Stimulated activated CD4-positive, alpha-beta T cell treated with anti-CD3 and anti-CD28 coated beads, TNF-alpha, amount 100 ng/mL, for 4 hours (primary cell): ENCODE data around the gene C1QTNF5.

Experiments used
- DNase-seq, 3 experiments: peaks; one replicate each; pipeline ENCODE4 v3.0.0-alpha.2; 2020; ENCODE audit warnings: low read depth in 3 of 3

C1QTNF5 gene

DNA sequence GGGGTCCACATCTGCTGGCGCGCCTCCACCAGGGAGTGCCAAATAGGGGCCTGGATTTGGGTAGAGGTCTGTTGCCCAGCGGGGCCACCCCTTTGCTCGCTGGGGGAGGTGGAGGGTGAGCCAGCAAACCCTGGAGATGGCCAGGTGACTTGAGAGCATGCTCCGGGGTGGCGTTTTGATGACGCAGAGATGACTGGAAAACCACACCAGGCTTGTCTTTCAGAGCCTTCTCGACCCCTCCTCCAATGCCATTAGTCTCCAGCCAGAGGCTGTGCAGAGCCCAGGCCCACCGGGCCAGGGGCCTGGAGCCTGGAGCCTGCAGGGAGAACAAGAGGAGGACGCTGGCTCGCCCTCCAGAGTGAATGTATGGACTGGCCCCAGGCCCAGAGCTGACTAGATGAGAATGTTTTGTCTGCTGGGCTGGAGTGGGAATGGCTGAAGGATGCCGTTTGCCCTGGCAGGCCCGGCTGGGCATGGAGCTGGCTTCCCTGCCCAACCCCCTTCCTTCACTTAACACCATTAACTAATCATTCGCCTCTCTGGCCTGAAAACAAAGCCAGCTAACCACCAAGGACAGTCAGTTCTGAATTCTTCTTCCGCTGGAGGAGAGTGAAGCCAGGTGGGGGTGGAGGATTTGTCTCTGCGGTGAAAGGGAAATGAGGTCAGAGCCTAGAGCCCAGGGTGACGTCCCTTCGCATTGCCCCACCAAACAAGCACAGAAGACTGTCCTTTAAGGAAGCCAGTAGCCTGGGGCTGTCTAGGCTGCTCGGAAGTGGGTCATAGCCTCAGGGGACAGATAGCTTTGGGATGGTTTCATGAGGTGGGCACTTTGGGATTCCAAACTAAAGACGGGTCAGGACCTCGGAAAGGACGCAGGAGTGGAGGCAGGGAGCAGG lies 22.2 kb downstream of the C1QTNF5 start:
- DNase-seq, result no peak

DNA sequence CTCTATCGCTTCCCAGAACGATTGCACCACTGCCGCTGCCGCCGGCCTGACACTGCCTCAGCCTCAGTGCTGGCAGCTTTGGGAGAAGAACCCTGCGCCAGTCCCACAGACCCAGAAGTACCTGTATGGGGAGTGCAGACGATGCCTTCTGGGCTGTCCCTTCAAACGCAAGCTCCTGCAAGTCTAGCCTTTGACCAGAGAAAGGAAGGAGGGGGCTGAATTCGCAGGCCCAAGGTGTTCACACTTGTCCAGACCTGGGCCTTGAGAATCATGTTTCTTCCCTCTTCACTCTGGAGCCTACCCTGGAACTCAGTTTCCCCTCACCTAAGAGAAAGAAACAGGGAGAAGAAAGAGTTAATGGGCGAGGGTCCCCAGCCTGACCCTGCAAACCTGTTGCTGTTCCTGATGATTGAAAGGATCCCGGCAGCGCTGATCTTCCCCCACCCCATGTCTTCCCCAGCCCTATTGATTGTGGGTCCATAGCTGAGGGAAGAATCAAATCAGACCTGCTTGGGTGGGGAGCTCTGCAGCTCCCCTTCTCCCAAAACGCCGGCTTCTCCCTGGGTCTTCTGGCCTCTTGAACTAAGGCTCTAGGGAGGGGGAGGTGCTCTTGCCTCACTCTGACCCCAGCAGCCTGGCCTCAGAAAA lies 23.0 kb downstream of the C1QTNF5 start:
- DNase-seq, result no peak

DNA sequence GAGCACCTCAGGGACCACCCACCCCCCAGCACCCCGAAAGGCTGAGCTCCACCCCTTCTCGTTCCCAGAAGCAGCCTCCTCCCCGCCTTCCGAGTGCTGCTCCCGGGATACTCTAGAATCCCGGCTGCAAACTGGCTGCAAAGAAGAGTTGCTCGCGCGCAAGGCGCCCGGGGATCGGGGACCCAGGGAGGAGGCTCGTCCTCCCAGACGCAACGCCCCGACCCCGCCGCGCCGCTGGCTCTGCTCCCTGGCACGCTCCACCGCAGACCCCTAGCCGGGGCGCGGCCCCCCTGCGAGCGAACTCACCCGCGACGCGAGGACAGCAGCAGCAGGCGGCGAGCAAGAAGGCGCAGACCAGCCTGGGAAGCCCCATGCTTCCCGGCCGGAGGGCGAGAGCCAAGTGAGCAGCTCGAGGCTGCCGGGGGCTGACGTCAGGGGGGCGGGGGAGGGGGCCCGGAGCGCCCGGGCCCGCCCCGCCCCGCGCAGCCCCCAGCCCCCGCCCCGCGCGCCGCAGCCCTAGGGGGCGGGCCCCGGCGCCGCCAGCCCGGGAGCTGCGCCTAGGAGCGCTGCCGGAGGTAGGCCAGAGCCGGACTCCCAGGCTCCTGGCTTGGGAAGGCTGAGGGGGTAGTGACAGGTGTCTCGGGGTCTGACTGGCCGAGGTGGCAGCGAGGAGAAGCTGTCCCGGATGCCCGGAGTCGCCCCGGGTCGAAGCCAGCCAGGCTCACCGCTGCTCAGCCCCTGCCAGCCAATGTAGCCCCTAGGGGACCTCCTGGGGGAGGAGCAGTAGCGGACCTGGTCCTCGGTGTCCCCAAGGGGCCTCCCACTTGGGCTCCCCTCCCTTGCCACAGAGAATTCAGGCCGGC lies 23.7 kb downstream of the C1QTNF5 start, which contains the start of gene MCAM:
Gene MCAM, minus strand, starts transcription at position 402 of the 863 bp plus-strand sequence. Its CDS starts 29 bp downstream, at position 373.
- no peak for DNase-seq

DNA sequence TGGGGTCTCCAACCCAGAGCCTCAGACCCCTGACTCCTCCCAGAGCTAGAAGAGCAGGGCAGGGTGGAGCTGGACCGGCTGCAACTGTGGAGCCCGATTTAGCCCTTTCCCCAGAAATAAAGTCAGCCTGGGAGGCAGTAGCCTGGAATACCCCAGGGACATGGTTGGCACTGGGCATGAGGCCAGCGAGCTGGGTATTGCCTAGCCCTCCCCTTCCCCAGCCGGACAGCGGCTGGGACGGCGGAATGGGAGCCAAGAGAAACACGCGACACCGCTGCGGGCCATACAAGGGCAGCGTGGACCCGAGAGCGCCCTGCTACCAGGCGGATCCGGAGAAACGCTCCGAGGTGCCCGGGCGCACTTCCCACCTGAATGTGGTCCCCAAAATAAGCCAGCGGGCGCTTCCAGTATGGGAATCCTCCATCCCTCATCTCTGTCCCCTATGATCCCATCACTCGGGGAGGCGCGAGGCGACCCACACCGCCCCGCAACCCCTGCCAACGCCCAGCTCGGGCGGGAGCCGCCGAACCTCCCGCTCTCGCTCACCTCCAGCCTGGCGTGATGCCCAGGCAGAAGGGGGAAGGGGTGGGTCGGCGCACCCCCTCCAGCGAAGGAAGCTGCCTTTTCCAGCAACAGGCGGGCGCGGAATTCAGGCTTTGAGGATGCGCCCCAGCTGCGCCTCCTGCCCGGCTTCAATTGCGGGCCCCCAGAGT lies 24.5 kb downstream of the C1QTNF5 start:
- no peak for DNase-seq

DNA sequence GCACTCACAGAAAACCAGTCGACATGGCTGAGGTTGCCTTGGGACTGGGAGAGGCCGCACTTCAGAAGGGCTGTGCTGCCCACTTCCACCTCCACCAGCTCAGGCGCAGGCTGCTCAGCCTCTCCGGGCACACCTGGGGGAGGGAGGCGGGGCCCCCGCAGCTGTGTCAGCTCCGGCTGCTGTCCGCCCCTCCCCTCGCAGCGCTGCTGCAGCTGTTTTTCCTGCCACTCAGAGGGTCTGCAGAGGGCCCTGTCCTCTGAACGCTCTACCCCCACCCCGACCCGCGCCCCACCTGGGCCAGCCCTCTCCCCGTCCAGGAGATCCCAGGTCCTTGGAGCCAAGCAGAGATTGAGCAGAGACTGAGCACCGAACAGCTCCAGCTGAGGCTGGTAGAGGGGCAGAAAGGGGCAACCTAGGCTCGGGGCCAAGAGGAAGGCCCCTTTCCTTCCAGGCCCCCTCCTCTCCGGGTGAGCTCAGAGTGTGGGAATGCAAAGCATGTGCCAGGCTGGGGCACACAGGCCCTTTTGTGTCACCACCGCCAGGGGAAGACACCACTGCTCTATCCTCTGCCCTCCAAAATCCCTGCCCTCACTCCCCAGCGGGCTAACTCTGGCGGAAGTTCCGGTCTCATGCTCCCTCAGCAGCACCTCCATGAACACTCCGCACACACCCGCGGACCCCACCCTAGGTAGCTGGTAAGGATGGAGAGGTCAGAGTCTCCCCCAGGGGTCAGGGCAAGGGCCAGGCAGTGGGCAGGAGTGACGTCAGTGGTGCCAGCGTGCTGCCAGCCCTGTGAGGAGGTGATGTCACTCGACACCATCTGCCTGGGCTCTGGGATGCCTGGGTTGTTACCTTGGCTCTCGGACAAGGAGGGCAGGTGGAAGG lies 25.3 kb downstream of the C1QTNF5 start:
- peak in 2 of 3 experiments; percentile 36 to 50 for DNase-seq

DNA sequence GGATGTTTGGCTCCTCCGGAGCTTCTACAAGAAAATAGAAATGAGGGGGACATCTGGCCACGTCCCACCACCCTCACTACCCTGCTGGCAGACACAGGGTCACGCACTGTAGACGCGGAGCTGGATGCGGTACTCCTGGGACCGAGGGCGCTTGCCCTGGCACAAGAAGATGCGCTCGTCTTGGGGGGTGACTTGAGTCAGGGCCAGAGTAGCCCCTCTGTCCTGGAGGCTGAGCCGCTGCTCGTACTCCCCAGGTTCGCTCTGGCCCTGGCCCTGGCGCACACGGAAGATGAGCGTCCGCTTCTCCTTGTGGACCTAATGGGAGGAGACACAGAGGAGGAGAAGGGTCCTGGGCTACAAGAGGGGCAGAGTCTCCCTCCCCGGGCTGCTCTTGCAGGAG lies 26.0 kb downstream of the C1QTNF5 start:
- no peak for DNase-seq

DNA sequence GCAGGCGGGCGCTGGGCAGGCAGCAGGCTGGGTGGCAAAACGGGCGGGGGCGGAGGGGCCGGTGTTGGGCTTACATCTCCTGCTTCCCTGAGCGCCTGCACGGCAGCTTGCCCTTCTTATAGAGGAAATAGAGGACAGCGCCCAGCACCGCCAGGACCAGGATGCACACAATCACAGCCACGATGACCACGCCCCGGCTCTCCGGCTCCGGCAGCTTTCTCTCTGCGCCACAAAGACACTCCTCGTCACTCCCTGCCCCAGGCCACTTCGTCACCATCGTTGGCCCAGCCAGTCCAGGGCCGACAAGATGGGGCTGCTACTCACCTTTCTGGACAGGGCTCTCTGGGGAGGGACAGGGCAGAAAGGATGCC lies 30.0 kb downstream of the C1QTNF5 start:
- no peak for DNase-seq

DNA sequence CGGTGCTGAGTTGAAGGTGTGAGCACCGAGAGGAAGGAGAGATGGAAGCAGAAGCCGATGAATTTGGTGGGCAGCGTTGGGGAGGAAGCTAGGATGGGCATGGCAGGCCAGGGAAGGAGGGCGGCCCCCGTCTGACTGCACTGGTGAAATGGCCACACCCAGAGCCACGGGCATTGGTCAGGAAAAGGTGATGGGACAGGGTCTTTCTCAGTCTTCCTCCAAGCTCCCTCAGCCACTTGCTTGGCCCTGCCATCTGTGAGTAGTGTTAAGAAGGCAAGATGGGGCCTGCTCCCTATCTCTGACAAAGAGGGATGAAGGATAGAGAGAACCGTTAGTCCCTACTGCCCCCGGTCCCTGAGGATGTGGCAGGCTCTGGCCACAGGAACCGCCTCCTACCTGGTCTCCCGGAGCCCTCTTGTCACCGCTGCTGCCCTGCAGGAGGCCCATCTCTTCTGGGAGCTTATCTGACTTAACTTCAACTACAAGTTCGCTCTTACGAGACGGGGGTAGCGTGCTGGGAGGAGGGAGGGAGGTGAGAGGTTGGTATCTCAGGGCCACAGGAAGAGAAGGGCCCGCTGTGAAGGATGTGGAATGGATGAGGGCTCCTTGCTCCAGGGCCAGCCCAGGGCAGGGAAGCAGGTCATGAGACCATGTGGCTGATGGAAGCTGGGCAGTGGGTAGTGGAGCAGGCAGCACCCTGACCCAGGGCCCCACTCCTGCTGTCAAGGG lies 30.6 kb downstream of the C1QTNF5 start:
- DNase-seq, result no peak

DNA sequence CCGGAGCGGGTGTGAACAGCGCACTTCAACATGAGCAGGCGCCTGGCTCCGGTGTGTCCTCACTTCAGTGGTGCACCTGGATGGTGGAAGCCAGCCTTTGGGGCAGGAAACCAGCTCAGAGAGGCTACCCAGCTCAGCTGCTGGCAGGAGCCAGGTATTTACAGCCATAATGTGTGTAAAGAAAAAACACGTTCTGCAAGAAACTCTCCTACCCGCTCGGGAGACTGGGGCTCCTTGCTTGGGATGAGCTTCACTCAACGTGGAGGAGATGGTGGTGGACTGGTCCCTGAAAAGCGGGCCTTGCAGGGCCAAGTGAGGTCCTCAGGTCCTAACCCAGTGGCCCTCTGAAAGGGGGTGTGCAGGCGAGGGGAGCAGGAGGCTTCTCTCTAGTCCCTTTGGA lies 31.3 kb downstream of the C1QTNF5 start:
- DNase-seq, result no peak

DNA sequence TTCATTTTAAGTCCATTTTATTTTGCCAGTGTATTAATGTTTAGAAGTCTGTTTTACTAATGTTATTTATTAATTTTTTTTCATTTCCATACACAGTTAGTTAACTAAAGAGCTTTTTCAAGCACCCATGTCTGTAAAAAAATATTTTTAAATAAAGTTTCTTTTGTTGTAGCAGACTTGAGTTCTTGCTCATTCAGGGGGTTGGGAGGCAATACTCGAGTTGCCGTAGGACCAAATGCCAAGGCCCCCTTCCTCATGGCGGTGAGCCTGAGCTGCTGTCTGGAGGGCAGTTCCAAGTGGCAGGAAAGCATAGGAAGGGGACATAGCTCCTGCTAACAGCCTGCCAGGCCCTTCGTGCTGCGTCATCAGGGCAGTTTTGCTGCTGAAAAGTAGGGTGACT lies 32.7 kb downstream of the C1QTNF5 start:
- DNase-seq, result no peak

DNA sequence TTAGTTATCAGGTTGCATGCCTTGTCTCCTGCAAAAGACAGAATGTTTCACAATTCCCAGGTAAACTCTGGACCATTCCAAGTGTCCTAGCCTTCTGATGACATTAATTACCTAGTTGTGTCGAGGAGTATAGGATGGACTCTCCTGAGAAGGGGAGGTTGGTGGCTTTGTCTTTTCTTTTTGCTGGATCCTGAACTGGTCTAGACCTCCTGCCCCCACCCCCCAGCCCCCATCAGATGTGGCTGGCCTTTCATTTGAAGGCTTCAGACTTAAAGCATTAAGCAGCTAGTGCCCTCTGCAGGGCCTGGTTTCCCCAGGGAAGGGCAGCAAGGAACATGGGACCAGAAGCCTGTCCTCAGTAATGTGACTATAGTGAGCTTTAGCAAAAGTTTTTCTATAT lies 33.5 kb downstream of the C1QTNF5 start:
- no peak for DNase-seq

DNA sequence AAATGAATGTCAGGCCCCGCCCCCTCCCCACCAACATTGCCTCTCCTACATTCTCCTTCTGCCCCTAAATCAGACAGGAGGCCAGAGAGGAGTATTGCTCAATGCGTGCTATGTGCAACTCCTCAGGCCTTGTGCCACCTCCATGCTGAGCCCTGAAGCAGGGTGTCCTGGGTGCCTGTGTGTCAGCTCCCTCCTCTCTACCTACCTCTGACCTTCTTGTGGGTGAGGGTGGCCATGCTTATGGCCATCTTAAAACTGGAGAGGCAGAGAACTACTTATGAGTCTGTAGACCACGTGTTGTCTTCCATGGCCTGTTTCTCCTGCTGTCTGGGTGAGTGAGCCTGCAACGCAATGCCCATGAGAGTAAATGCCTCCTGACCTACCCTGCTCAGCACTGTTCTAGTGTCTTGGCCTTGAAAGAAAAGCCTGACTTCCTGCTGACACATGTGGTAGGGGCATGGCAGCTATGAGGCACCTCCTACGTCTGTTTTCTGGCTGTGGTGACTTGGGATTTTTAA lies 34.3 kb downstream of the C1QTNF5 start:
- DNase-seq, result no peak

DNA sequence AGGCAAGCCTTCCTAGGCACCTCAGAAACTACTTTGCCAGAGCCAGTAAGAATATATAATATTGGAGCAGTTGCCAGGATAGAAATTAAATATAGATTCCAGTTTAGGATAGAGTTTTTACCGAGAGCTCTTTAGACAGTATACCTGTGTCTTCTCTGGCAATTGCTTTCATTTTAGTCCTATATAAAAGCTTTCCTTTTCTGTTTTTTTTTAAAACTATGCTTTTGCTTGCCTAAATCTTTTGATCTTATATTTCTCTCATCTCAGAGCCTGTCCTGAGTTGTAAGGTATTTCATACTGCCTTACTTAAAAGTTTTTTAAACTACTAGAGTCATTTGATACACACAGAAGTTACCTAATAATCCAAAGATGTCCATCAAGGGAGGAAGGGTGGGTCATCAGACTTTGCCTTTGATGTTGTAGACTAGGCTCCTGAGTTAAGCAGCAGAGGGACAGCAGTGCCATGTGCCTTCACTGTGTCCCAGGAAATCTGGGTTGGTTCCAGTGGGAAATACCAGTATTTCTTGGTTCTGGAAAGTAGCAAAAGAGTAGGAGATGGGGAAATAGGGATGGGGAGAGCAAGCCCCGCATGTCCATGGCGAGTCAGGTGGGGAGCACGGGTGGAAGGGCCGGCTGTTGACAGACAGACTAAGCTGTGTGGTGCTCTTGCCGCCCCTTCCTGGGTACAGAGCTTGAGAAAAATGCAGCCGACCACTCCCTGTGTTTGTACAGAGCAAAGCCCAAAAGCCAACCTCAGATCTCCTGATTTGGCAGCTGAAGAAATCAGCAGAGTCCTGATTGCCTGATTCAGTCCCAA lies 34.9 kb downstream of the C1QTNF5 start:
- no peak for DNase-seq

DNA sequence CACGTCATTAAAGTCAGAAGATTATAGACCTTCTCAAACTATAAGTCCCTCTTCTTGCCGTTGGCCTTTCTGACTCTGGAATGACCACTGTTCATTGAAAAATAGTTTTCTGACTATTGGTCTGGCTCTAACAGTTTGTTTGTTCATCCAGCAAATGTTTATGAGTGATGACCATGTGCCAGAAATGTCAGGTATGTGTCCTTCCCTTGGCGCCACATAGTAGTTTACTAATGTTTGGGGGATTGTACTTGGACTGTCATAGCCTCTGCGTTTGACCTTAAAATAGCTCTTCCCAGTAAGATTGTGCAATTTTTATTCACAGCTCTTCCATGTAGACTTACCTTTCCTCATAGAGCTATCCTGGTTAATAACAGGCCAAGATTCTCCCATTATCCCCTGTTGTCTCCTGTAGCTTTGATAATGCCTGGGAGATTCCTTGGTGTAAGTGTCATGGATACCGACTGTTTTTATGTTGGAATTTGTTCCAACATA lies 37.4 kb downstream of the C1QTNF5 start:
- no peak for DNase-seq

DNA sequence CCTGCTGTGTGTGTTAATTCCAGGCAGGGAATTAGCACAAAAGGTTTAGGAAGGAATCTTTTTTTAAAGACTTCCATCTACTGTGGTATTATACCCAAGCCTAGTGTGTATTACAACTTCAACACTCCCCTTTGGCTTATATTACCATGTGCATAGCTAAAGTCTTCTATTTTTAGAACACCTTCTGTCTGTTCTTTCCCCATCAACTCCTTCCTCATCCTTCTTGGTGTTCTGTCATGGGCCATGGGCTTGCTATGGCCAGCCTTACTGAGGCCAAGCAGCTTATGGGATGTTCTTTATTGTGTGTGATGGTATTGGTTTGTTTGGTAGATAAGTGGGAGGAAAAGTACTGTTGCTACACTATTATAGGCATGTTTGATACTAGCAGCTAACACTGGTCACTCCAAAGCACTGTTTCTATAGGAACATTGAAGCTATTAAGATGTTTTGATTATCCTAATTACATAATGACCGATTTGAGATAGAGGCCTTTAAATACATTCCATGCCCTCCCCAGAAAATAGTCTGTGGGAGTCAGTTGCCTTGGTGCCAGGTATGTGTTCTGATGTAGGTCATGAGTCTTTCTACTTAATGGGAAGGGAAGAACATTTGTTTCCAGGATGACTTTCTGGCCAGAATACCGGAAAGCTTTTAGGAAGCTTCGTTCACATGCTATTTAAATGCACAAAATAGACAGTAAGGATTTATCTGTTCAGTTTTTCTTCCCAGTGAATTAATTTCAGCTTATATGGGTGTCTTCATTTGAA lies 40.3 kb downstream of the C1QTNF5 start:
- no peak for DNase-seq

DNA sequence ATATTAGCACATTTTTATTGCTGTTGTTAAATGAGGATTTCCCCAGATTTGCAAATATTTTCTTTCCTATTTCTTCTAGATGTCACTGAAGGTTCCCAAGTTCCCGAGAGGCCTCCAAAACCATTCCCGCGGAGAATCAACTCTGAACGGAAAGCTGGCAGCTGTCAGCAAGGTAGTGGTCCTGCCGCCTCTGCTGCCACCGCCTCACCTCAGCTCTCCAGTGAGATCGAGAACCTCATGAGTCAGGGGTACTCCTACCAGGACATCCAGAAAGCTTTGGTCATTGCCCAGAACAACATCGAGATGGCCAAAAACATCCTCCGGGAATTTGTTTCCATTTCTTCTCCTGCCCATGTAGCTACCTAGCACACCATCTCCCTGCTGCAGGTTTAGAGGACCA lies 41.3 kb downstream of the C1QTNF5 start:
- no peak for DNase-seq

DNA sequence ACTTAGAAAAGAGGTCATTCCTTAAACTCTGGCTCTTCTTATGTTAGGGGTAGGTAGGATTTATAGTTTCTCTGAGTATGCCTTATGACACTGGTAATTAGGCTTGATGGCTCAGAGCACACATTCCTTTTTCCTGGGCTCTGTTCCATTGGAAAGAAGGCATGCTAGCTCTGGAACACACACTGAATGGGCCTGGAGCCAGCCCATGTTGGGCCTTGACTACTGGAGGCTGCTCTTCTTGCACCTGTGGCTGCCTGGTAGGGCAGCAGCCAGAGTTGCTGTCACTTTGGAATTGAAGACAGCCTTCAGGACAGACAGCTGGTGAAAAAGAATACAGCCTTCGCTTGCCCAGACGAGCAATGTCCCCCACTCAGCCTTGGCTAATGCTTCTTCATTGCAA lies 42.0 kb downstream of the C1QTNF5 start:
- DNase-seq, result no peak

DNA sequence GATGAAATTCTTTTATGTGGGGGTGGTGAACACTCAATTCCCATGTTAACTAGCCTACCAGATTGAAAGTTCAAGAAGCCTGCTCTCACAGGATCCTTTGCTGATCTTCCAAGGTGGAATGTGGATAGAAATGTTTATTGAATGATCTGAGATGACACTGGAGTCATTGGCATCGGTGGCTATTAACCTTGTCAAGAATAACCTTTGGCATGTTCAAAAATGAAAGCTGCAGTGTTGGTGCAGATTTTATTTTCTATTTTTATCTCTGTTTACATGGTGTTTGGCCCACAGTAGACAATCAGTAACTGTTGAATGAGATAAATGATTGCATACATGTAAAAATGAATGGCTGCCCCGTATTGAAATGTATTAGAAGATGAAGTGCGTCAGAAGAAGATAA lies 42.7 kb downstream of the C1QTNF5 start:
- no peak for DNase-seq
